ENCODE measurements around the gene PIGL.

PIGL gene

DNA sequence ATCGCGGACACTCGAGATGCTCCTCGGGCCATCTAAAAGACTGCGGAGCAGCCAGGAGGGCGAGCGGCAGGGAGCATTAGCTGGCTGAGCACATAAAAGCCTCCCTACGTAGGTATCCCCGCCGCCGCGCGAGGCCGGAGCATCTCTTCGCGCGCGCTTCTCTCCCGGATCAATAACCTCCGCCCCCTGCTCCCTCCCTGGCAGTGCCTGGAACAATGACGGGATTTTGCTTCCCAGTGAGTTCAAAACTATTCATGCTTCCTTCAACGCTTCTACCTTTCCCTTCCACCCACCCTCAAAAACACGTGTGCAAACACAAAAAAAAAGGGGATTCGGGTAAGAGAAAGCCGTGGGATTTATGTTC, 135.3 kb downstream of the PIGL start:
- peak in 1 of 2 donors; percentile 25 for DNase-seq (ENCODE audit: low read depth in 1 of 2, low spot score in 1 of 2)

DNA sequence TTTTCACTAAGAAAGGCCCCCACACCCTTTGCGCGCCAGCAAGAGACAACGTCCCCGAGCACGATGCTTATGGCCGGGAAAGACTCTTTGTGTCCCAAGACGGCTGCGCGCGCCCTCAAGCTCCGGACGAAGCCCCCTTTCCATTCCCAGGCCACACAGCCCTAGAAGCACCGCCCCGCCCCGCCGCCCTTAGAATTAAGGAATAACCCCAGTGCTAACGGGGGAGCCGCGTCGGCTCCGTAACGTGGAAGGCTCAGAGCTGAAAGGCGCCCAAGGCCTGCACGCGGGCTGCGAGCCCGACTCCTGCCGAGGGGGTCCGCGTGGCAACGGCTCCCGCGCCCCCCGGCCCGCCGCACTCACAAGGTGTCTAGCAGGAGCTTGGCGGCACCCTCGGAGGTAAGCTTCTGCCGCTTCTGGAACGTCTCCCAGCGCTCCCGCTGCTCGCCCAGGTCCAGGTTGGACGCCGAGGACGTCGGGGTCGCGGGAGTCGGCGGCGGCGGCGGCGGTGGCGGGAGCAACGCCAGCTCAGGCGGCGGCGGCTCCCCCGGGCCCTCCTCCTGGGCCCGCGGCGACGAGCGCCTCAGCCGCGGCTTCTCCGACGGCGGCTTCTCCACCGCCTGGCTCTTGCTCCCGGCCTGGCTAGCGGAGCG, 135.8 kb downstream of the PIGL start:
- DNase-seq (ENCODE audit: low read depth in 1 of 2, low spot score in 1 of 2): peak; percentile 6 to 22

DNA sequence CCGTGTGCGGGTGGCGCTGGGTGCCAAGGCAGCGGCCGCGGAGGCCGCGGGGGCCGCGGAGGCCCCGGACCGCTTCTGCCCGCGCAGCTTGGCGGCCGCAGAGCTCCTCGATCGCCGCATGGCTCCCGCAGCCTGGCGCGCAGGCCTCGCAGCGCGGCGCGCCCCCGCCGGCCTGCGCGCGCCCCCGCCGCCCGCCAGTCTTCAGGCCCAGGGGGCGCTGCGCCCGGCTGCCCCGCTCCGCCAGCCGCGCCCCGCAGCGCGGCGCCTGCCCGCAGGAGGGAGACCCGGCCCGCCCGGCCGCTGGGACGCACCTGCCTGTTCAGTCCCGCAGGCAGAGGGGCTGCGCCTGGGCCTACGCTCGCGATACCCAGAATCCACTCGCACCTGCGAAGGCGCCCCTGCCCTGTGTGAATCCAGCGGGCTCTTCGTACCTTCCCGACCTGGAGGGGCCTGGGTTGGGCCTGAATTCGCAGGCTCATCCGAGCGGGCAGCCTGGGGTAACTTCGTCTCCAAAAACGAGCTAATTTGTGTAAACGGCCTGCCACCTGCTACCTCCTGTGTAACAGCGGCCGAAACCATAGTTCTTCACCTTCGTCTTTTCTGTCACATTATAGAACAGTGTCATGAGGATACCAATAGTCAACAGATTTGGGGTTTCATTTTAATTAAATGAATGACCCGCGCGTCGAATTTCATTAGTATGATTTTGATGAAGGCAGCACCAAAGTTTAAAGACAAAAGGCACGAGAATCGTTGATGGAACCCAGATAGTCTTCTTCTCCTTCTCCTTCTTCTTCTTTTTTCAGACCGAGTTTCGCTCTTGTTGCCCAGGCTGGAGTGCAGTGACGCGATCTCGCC, 136.5 kb downstream of the PIGL start, which contains the start of gene CENPV:
Gene CENPV (minus strand): TSS at position 153 of the 858 bp plus-strand sequence. CDS start 33 bp downstream, at position 120.
- DNase-seq (ENCODE audit: low read depth in 1 of 2, low spot score in 1 of 2): peak; percentile 40 to 65

DNA sequence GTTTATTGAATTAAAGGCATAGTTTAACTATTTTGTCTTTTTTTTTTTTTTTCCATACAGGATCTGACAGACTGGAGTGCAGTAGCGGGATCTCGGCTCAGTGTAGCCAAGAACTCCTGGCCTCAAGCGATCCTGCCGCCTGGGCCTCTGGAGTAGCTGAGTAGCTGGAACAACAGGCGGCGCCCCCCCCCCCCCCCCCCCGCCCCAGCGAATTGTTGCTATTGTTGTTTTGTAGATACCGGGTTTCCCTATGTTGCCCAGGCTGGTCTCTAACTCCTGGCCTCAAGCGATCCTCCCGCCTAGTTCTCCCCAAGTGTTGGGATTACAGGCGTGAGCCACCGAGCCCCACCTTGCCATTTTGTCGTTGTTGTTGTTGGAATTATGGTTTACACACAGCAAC, 137.6 kb downstream of the PIGL start:
- DNase-seq (ENCODE audit: low read depth in 1 of 2, low spot score in 1 of 2): no peak

DNA sequence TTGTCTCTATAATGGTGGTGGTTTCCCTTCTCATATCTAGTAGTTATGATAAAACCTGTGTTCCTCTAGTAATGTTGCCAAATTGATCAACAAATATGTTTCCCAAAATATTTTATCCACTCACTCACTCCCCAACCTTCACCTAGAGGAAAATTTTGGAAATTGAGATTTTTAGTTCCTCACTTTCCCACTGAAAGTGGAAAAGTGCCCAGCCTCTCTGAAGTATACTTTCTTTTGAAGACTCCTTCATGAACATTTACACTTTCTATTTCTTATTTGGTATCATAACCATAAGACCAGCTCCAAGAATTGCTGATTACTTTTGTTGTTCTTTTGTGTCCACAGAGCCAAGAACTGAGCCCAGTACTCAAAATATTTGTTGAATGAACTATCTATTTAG, 141.4 kb downstream of the PIGL start:
- DNase-seq (ENCODE audit: low read depth in 1 of 2, low spot score in 1 of 2): no peak

DNA sequence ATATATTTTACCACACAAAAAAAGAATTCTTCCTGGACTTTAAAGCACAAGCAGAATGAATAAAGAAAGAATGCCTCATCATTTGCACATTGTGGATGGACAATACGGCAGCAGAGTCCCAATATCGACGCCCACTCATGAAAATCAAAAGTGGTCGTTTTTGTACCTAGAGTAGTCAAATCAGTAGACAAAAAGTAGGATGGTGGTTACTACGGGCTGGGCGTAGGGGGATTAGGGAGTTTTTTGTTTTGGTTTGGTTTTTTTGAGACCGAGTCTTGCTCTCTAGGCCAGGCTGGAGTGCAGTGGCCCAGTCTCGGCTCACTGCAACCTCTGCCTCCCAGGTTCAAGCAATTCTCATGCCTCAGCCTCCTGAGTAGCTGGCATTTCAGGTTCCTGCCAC, 144.9 kb downstream of the PIGL start:
- no peak for DNase-seq (ENCODE audit: low read depth in 1 of 2, low spot score in 1 of 2)

DNA sequence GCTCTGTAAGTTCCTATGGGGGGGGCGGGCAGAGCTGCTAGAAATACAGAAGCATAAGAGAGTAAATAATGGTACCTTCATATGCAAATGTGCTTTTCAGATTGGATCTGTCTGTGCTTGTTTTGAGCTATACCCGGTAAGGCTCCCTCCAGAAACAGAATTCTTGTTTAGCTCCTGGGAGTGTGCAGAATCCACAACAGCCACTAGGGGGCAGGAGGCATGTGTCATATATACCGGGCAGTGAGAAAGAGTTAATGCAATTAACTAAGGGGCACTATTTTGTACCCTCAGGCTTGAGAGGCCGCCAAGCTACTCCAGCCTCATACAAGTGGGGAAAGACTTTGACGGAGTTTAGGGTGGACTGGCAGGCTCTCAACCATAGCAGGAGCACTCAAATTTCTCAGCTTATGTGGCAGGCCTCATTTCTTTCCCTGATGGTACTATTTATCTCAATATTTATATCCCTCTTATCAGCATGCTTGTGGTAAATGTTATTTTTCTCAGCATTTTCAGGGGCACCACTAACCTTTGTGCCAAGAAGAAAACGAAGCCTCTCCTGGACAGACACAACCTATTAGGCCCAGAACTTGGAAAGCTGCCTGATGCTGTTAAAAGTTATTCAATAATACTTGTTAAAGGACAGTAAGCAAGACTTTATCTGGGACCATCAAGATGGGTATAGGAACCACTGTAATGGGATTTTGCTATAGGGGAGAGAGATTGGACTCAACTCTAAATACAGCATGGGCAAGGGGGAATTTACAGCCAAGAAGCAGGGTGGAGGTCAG, 146.9 kb downstream of the PIGL start:
- peak; percentile 54 to 57 for DNase-seq (ENCODE audit: low read depth in 1 of 2, low spot score in 1 of 2)

DNA sequence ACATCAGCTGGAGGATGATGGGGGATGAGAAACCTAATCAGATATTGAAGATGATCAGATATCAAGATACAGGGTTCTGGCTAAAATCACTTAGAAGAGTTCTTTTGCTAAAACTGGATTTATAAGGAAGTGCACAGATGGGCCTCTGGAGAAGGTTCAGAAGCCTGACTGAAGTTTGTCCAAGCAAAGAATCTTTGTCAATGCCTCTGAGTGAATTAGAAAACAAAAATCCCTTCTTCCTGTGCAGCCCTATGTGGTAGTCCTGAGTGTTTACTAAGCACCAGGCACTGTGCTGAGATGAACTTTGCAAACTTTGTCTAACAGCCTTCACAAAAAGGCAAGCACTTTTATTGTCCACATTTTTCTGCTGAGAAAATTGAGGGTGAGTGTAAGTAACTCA, 147.6 kb downstream of the PIGL start:
- no peak for DNase-seq (ENCODE audit: low read depth in 1 of 2, low spot score in 1 of 2)

DNA sequence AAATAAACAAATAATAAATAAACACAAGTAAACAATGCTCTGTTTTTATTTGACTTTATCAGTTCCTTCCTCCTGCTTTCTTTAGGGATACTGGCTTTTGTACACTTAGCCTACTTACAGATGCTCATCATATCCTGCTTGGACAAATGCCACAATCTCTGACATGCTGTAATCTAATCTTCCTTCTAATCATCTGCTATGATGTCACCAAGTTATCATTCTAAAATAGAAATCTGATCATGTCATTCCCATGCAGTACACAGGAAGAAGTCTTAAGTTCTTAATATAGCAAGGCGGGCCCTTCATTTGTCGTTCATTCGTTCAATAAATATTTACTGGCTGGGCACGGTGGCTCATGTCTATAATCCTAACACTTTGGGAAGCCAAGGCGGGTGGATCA, 154.7 kb downstream of the PIGL start:
- no peak for DNase-seq (ENCODE audit: low read depth in 1 of 2, low spot score in 1 of 2)

DNA sequence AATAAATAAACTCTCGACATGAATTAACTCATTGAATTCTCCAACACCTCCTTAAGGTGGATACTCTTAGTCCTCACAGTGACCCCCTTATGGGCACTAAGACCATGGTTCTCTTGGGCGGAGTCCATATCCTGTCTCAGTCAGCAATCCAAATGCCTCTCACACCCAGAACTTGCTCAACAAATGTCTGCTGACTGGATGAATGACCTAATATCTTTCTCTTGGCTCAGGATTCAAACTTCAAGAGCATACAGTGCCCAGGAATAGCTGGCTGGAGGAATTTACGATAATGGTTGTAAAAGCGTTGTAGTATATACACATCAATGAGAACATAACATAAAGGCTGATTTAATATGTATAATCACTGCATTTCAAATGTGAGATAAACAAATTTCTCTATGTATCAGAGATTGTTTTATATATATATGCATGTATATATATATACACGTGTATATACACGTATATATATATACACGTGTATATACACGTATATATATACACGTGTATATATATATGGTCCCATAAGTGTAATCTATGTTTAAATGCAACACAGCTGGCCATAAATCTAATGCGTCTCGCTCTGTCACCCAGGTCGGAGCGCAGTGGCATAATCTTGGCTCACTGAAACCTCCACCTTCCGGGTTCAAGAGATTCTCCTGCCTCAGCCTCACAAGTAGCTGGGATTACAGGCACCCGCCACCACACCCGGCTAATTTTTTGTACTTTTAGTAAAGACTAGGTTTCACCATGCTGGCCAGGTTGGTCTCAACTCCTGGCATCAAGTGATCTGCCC, 157.3 kb downstream of the PIGL start:
- DNase-seq (ENCODE audit: low read depth in 1 of 2, low spot score in 1 of 2): no peak
